Superior temporal gyrus (tissue), 1 donor: ENCODE data around the gene CDH1.

Experiments used
- DNase-seq: peaks from one replicate; pipeline ENCODE4 v3.0.0-alpha.2; 2016; ENCODE audit errors: extremely low spot score

Gene CDH1

GRCh38 chr16:68848786-68849185 is 111.7 kb downstream of the CDH1 start:
- DNase-seq, result no peak

DNA sequence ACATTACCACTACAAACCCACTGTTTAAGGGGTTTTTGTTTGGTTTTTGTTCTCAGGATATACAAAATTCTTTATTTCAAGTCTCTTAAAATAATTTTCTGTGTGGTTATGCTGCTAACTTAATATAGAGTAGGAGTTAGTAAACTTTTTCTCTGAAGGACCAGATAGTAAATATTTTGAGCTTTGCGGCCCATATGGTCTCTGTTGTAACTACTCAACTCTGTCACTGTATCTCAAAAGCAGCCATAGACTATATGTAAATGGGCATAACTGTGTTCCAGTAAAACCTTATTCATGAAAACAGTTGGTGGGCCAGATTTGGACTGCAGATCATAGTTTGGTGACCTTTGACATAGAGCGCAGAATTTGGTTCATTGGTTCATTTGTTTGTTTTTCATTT is 113.4 kb downstream of the CDH1 start:
- no peak for DNase-seq

- DNase-seq, result no peak
These were observed 114.5 kb downstream of the CDH1 start for GRCh38 chr16:68851601-68852000.

DNA sequence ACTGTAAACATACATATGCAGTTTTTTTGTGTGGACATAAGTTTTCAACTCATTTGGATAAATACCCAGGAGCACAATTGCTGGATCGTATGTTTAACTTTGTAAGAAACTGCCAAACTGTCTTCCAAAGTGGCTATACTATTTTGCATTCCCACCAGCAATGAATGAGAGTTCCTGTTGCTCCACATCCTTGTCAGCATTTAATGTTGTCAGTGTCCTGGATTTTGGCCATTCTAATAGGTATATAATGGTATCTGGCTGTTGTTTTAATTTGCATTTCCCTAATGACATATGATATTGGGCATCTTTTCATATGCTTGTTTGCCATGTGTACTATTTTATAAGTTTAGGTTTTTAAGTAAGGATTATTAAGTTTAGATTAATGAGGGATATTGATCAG is 120.4 kb downstream of the CDH1 start:
- DNase-seq, result no peak

DNA sequence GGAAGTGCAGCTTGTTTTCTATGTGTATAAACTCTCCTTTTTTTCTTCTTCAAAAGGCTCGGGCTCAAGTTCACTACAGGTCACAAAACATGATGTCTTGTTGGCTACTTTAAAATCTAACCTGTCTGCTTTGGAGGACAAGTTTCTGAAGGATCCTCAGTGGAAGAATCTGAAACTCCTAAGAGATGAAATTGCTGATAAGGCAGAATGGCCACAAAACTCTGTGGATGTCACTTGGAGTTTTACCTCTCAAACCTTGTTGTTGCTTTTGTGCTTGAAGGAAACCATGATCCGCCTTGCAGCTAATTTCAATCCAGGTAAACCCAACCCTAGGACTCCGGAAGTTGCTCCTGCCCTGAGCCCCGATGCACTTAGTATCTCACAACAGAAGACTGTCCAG is 122.7 kb downstream of the CDH1 start:
- no peak for DNase-seq

GRCh38 chr16:68860978-68861892 is 124.1 kb downstream of the CDH1 start:
- DNase-seq, result no peak

GRCh38 chr16:68866933-68867332 is 129.8 kb downstream of the CDH1 start:
- DNase-seq, result no peak

DNA sequence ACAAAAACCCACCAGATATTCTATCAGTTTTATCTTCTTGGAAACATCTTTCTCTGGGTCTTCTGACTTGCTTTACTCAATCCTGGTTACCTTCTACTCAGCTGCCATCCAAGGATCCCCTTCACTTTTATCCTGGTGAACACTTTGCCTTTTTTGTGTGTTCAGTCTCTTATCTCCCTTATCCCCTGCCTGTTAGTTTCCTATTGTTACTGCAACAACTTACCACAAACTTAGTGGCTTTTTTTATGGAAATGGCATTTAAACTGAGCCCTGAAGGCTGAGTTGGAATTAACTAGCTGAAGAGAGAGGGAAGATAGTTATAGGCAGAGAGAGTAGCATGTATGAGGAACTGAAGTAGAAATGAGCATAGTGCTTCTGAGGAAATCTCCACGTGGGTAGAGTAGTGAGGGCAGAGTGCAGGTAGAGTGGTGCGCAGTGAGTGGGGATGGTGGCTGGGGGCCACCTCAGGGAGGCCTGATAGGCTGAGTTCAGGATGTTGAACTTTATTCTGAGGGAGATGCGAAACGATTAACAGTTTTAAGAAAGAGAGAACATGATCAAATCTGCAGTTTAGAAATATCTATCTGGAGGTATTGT is 132.5 kb downstream of the CDH1 start:
- no peak for DNase-seq

DNA sequence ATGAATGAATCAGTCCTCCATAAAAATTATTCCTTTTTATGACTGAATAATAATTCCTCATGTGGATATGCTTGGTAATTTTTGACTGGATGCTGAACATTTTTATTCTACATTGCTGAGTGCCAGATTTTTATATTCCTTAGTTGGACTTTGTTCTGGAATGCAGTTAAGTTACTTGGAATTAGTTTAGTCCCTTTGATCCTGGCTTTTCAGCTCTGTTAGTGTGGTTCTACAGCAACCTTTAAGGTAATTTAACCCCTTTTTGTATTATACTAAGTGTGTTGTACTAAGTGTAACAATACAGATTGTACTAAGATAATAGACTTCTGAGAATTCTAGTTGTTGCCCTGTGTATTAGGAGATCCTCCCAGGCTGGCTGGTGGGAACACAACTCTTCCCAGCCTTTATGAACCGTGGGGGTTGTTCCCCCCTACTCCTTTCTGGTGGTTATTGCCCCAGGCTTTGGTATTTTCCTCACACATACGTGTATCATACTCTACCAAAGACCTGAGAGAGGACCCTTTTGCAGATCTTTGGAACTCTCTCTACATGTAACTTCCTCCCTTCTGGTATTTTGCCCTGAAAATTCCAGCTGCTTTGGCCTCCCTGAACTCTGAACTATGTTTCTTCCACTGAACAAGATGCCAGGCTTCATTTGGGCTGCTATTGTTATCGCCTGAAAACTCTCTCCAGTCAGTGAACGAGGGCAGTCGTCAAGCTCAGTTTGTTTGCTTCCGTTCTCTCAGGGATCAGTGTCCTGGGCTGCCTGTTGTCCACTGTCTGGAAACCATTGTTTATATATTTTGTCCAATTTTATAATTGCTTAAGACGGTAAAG is 136.8 kb downstream of the CDH1 start:
- DNase-seq, result no peak

DNA sequence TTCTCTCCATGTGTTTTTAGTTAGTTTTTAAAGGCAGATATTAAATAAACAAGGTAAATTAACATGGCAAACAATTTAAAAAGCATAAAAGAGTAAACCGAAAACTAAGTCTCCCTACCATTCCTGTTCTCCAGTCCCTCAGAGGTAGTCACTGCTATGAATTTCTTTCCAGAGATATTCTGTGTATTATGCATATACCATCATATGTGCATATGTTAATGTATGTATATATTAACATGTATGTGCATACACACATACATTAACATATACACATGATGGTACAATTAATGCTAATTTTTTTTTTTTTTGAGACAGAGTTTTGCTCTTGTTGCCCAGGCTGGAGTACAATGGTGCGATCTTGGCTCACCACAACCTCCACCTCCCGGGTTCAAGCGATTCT is 138.8 kb downstream of the CDH1 start:
- DNase-seq, result no peak

GRCh38 chr16:68883685-68884084 is 146.6 kb downstream of the CDH1 start:
- DNase-seq, result no peak

DNA sequence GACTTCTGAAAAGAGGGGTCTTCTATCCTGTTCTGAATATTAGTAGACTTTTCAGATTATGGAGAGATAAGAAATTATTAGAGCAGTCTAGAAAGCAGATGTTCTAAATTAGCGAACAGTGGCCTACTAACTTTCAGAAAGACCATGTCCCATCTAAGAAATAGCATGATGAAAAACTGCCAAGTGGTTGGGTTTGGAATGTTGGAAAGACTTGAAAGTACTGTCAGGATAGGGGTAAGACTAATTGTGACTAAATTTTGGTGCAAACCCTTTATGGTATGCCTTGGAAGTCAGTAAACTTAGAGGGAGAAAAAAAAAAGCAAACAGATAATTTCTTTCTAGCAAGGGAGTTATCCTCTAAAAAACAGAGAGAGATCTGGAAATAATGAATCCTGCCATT is 147.3 kb downstream of the CDH1 start:
- DNase-seq, result no peak
